ENCODE measurements around the gene MELTF.

DNA sequence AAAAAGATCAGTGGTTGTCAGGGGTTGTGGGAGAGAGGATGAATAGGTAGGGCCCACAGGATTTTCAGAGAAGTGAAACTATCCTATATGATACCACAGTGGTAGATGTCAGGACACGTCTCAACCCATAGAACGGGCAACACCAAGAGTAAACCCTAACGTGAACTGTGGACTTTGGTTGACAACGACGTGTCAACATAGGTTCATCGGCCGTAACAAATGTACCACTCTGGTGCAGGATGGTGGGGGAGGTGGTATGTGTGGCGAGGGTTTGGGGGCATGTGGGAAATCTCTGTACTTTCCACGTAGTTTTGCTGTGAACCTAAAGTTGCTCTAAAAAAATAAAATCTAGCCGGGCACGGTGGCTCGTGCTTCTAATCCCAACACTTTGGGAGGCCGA is 48.0 kb downstream of the MELTF start:
- TF ChIP-seq EZH2 (IDR thresholded peaks at IDR 0.05): no peak
- TF ChIP-seq POLR2AphosphoS5 (IDR thresholded peaks at IDR 0.05; ENCODE audit: borderline replicate concordance, low read depth, low read length): no peak
- no peak for TF ChIP-seq FOXP2 (optimal IDR thresholded peaks at IDR 0.05; ENCODE audit: control extremely low read depth, extremely low read length, insufficient read depth)
